K562 (cell line): ENCODE measurements around the gene RASGRP4. TPM values are rescaled to one million over a fixed set of nuclear protein-coding genes. Genes with fewer than 3 reads are reported as not detected.

Experiments
- ATAC-seq: fragments of 200-7000 bp; cut with Tn5 transposase; 3 replicates; pipeline ENCODE4 v1.9.1; 2020; ENCODE audit warnings: moderate library complexity
- BruUV-seq: library from RNA; stranded (reverse); fragments of 400-500 nt; replicated peaks from 2 replicates; lab custom pipeline; 2021; lab: Mats Ljungman, UMichigan
- CTCF ChIA-PET: fragments of 300-600 bp; formaldehyde crosslinking; extraction: SDS; loops from one replicate; lab custom pipeline; 2021; ENCODE audit warnings: low intra/inter-chr PET ratio; lab: Yijun Ruan, JAX
- POLR2A ChIA-PET: fragments of 300-600, 350-650 bp; sonication (Branson Sonifier 250); formaldehyde crosslinking; extraction: SDS; loops from one replicate; lab custom pipeline; 2021; ENCODE audit warnings: antibody characterized with exemption, inconsistent platforms; lab: Yijun Ruan, JAX
- DNase-seq, 4 experiments: peaks; one replicate each; pipeline versions ENCODE4 v3.0.0 to v3.0.0-alpha.2; 2011 to 2018; ENCODE audit warnings: low spot score in 3 of 4, mixed read lengths in 3 of 4; ENCODE audit errors: extremely low read depth in 1 of 4
- FAIRE-seq: peaks from 2 replicates; lab custom pipeline; 2011; peaks lifted over from hg19 to GRCh38; lab: Jason Lieb, UNC
- H2AFZ ChIP-seq: 2 replicates; pipeline ENCODE4 v1.6.0; 2011; ENCODE audit warnings: low read depth, low read length, control low read depth, inconsistent platforms
- H3K27ac ChIP-seq: fragments of 200-600 bp; 3 replicates; pipeline ENCODE4 v1.8.0; 2011; ENCODE audit warnings: low read depth, mild to moderate bottlenecking, control low read depth, inconsistent platforms, low read length, moderate library complexity, mixed read lengths; ENCODE audit errors: extremely low read depth
- H3K27me3 ChIP-seq, 2 experiments: fragments of 300-600 bp in 1 of 2; 2 replicates in 1 of 2; 3 replicates in 1 of 2; pipeline versions ENCODE4 v1.6.0 to v1.8.0; 2011; ENCODE audit warnings: inconsistent platforms in 2 of 2, low read length in 2 of 2, mild to moderate bottlenecking in 1 of 2, mixed read lengths in 1 of 2, moderate library complexity in 1 of 2; ENCODE audit not compliant: control insufficient read depth in 2 of 2, insufficient read depth in 2 of 2
- H3K36me3 ChIP-seq: fragments of 300-600 bp; 3 replicates; pipeline ENCODE4 v1.8.0; 2011; ENCODE audit warnings: mild to moderate bottlenecking, low read length, inconsistent platforms; ENCODE audit not compliant: control insufficient read depth, insufficient read depth
- H3K4me1 ChIP-seq, 2 experiments: fragments of 200-600 bp in 1 of 2; replicated peaks in 1 of 2; 2 replicates in 1 of 2; 3 replicates in 1 of 2; pipeline versions ENCODE4 v1.5.1 to v1.8.0; 2011; ENCODE audit warnings: inconsistent platforms in 2 of 2, low read length in 2 of 2, mild to moderate bottlenecking in 1 of 2, mixed read lengths in 1 of 2, moderate library complexity in 1 of 2; ENCODE audit not compliant: control insufficient read depth in 2 of 2, insufficient read depth in 2 of 2
- H3K4me2 ChIP-seq: 2 replicates; pipeline ENCODE4 v1.6.1; 2011; ENCODE audit warnings: low read length, control low read depth, inconsistent platforms, mixed read lengths; ENCODE audit not compliant: insufficient read depth
- H3K4me3 ChIP-seq: fragments of 200-600 bp; sonication (generic), shearing (Covaris generic); 2 replicates; pipeline ENCODE4 v1.5.1; 2016; ENCODE audit warnings: control low read depth, inconsistent platforms
- H3K79me2 ChIP-seq: fragments of 200-600 bp; 3 replicates; pipeline ENCODE4 v1.8.0; 2011; ENCODE audit warnings: low read length, inconsistent platforms; ENCODE audit not compliant: control insufficient read depth, insufficient read depth
- H3K9ac ChIP-seq, 2 experiments: 2 replicates each; pipeline versions ENCODE4 v1.6.0 to v1.6.1; 2011; ENCODE audit warnings: low read depth in 2 of 2, low read length in 2 of 2, control low read depth in 1 of 2, inconsistent platforms in 1 of 2, mild to moderate bottlenecking in 1 of 2, mixed read lengths in 1 of 2; ENCODE audit not compliant: insufficient read depth in 1 of 2
- H3K9me1 ChIP-seq: one replicate; pipeline ENCODE4 v1.6.0; 2011; ENCODE audit warnings: inconsistent platforms, mild to moderate bottlenecking, low read length, moderate library complexity; ENCODE audit not compliant: control insufficient read depth, insufficient read depth
- H3K9me3 ChIP-seq: replicated peaks from 2 replicates; pipeline ENCODE4 v1.5.1; 2011; ENCODE audit warnings: low read depth, low read length, inconsistent platforms; ENCODE audit not compliant: control insufficient read depth, insufficient read depth
- H4K20me1 ChIP-seq: replicated peaks from 2 replicates; pipeline ENCODE4 v1.6.1; 2011; ENCODE audit warnings: low read length, inconsistent platforms, mixed read lengths; ENCODE audit not compliant: control insufficient read depth, insufficient read depth
- CBFA2T2 ChIP-seq: fragments of 450-650 bp; conservative IDR thresholded peaks from 2 replicates; pipeline ENCODE4 v1.6.1; 2017; ENCODE audit warnings: mild to moderate bottlenecking
- CC2D1A ChIP-seq: fragments of 450-650 bp; IDR thresholded peaks from 2 replicates; pipeline ENCODE4 v1.6.1; 2017; ENCODE audit warnings: mild to moderate bottlenecking
- CHD2 ChIP-seq: IDR thresholded peaks from 2 replicates; pipeline ENCODE4 v1.6.1; 2011; ENCODE audit warnings: low read depth, low read length
- CREM ChIP-seq: IDR thresholded peaks from 2 replicates; pipeline ENCODE4 v1.6.1; 2014; ENCODE audit warnings: antibody characterized with exemption, low read depth
- ETV6 ChIP-seq, 3 experiments: fragments of 150-350 bp in 1 of 3; sonication (generic) in 1 of 3; formaldehyde crosslinking in 1 of 3; IDR thresholded peaks; 2 replicates each; pipeline versions ENCODE4 v1.6.1 to v1.8.0; 2014 to 2022; ENCODE audit warnings: borderline replicate concordance in 2 of 3, low read depth in 2 of 3, antibody characterized with exemption in 1 of 3, low read length in 1 of 3, mild to moderate bottlenecking in 1 of 3, missing genetic modification reagents in 1 of 3
- HDAC2 ChIP-seq: fragments of 450-650 bp; IDR thresholded peaks from 2 replicates; pipeline ENCODE4 v1.6.1; 2016; ENCODE audit warnings: mild to moderate bottlenecking
- LEF1 ChIP-seq: fragments of 450-650 bp; IDR thresholded peaks from 2 replicates; pipeline ENCODE4 v1.6.1; 2016; ENCODE audit warnings: mild to moderate bottlenecking
- MAZ ChIP-seq, 2 experiments: fragments of 450-650 bp in 1 of 2; sonication (generic) in 1 of 2; formaldehyde crosslinking; IDR thresholded peaks in 1 of 2; conservative IDR thresholded peaks in 1 of 2; 2 replicates each; pipeline versions ENCODE4 v1.4.0 to v1.5.0; 2020; ENCODE audit warnings: mild to moderate bottlenecking in 1 of 2, missing genetic modification reagents in 1 of 2
- MCM3 ChIP-seq: fragments of 450-650 bp; IDR thresholded peaks from 2 replicates; pipeline ENCODE4 v1.6.1; 2016
- NR2C2 ChIP-seq, 2 experiments: fragments of 200-800 bp in 1 of 2; sonication (Bioruptor generic) in 1 of 2; sonication (generic) in 1 of 2; formaldehyde crosslinking in 1 of 2; IDR thresholded peaks; 2 replicates each; pipeline versions ENCODE4 v1.6.1 to v1.8.0; 2016 to 2022; ENCODE audit warnings: mild to moderate bottlenecking in 1 of 2, missing compliant biosample characterization in 1 of 2, missing genetic modification characterization in 1 of 2, missing genetic modification reagents in 1 of 2
- POLR2G ChIP-seq: fragments of 200-400 bp; formaldehyde crosslinking; IDR thresholded peaks from 2 replicates; pipeline ENCODE4 v1.6.1; 2017; ENCODE audit warnings: low read depth, mild to moderate bottlenecking, antibody characterized with exemption, low read length, moderate library complexity
- WGBS: fragments of 100-300 bp; shearing (Covaris generic); methylation state at CpG from one replicate; pipeline ENCODE4 v1.1.6; 2016; ENCODE audit warnings: low coverage, mixed read lengths; ENCODE audit not compliant: insufficient coverage; ENCODE audit errors: missing lambda C conversion rate; 5-methylcytosine and 5-hydroxymethylcytosine counted together
- in situ Hi-C: fragments of 300-500 bp; cut with MboI; formaldehyde crosslinking; loops from 4 replicates; pipeline ENCODE4 v1.15.0; 2018; ENCODE audit warnings: inconsistent platforms, mixed read lengths
- intact Hi-C: fragments of 100-400 bp; cut with micrococcal nuclease; formaldehyde crosslinking; loops from 2 replicates; pipeline ENCODE4 v1.14.2; 2022
- polyA plus RNA-seq, 8 experiments: library from polyadenylated mRNA; depleted of rRNA in 4 of 8; stranded (reverse) in 5 of 8; unstranded in 3 of 8; fragments of >200 nt; fragmentation: Nextera tagmentation in 2 of 8; fragmentation: Illumina TruSeq in 1 of 8; extraction: Ambion mirVana in 2 of 8; extraction: Trizol in 1 of 8; gene quantifications; 2 replicates each; pipeline versions ENCODE4 v1.2.1 to v1.2.3, GENCODE V29; 2011 to 2014; ENCODE audit warnings: inconsistent platforms in 1 of 8, missing spikeins in 1 of 8
- total RNA-seq, 7 experiments: library from RNA; depleted of rRNA in 6 of 7; stranded (reverse); fragments of >200 nt in 6 of 7; fragmentation: Illumina TruSeq in 2 of 7; extraction: Trizol in 2 of 7; gene quantifications; 2 replicates each; pipeline versions ENCODE4 v1.2.1 to v1.2.3, GENCODE V29; 2011 to 2021; ENCODE audit warnings: low replicate concordance in 1 of 7
- TF ChIP-seq, protein P1 (sequence below): fragments of 450-650 bp; conservative IDR thresholded peaks from 2 replicates; pipeline ENCODE4 v1.6.1; 2016; ENCODE audit warnings: missing genetic modification characterization, low read depth, mild to moderate bottlenecking, control low read depth, missing compliant biosample characterization
- TF ChIP-seq, protein P2 (sequence below): fragments of 450-650 bp; formaldehyde crosslinking; conservative IDR thresholded peaks from 2 replicates; pipeline ENCODE4 v1.4.0; 2022; ENCODE audit warnings: mild to moderate bottlenecking, missing genetic modification characterization
- TF ChIP-seq, protein P3 (sequence below): fragments of 250-450 bp; sonication (Bioruptor Pico); IDR thresholded peaks from 2 replicates; pipeline ENCODE4 v1.4.0; 2020; ENCODE audit warnings: mild to moderate bottlenecking

RASGRP4 gene
- total and polyA plus RNA-seq, 9 of the 15 experiments (the other 6 are each of a cell fraction or from before 2014, with no cell fraction given) = 0.39 to 4.6 (median 3.8) TPM

DNA sequence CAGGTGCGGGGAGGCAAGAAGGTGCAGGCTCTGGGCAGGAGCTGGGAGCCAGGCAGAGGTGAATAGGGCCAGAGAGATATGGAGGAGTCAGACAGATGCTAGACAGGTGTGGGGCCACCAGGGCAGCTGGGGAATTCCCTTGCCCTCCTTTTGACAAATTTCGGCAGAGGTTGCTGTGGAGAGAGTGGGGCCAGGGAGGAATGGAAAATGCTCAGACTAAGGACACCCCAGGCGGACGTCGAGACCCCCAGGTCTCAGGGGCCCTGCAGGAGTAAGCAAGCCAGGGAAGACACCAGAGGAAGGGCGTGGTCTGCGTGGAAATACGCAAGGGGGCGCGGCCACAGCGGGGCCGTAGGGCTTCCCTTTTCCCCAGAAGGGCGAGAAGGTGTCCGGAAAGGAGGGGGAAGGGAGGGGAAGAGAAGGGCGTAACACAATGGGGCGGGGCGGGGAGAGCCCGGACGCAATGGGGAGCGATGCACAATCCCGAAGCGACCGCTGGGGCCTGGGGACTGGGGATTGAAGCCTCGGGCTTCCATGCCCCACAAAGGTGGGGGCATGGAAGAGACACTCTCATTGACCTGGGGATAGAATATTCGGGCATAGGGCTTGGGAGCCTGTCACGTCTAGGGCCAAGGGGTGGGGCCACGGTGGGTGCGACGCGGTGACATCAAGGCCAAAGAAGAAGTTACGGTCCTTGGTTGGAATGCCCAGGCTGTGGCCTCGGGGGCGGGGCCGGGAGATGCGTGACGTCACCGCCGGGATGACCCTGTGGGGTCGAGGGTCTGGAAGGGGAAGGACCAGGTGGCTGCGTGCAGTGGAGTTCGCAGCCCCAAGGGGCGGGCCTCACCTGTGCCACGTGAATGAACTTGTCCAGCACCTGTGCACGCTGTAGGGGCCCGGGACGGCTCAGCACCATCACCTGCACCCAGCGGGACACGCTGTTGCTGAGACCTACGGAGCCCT is 8.2 kb downstream of the RASGRP4 start:
- Histone ChIP-seq H3K4me2 (peak overlapping the region; percentile 69), H2AFZ (peak overlapping the region; percentile 82), H3K36me3 (no peaks in the 10 kb centered on the region), H3K9ac (peak overlapping the region; percentile 32 to 87; a peak in 3 of 4 replicates), H4K20me1 (no peaks in the 10 kb centered on the region), H3K27ac (peak overlapping the region; percentile 36; the same call in 2 of the 3 replicates), H3K9me3 (no peaks in the 10 kb centered on the region), H3K9me1 (no peaks in the 10 kb centered on the region), H3K79me2 (no peaks in the 10 kb centered on the region), H3K27me3 (no peaks in the 10 kb centered on the region), H3K4me1 (peaks cover 31 to 52% of the 10 kb centered on the region in 2 experiments), H3K4me3 (peak overlapping the region; percentile 37)
- ChIA-PET POLR2A (interaction anchor here (0.6 kb wide), 1 partner anchor 13 kb away, joined by 3 read pairs; no protein-coding TSS in a partner anchor), CTCF (no interaction called here)
- no TSS peak for BruUV-seq
- intact Hi-C loops (no loop called here), in situ Hi-C loops (no loop called here)
- peak; percentile 86 to 93 (median 92) for DNase-seq
- peak; percentile 76 for FAIRE-seq
- 10% methylated on average over 36 of the region's 49 CpGs for WGBS
- ATAC-seq = peak; percentile 89
- TF ChIP-seq HDAC2 = peak; percentile 67; the same call in 1 of the 2 replicates
- 0 out of 2 replicates have a peak, but pooled peaks have one; percentile 53 for TF ChIP-seq POLR2G
- TF ChIP-seq NR2C2 (CRISPR knock-in tag; IDR thresholded peaks at IDR 0.05) = no peak
- peak; percentile 57; the same call in 1 of the 2 replicates for TF ChIP-seq NR2C2 (tag; IDR thresholded peaks at IDR 0.05)
- TF ChIP-seq MCM3 = no peak
- TF ChIP-seq, protein P1, sequence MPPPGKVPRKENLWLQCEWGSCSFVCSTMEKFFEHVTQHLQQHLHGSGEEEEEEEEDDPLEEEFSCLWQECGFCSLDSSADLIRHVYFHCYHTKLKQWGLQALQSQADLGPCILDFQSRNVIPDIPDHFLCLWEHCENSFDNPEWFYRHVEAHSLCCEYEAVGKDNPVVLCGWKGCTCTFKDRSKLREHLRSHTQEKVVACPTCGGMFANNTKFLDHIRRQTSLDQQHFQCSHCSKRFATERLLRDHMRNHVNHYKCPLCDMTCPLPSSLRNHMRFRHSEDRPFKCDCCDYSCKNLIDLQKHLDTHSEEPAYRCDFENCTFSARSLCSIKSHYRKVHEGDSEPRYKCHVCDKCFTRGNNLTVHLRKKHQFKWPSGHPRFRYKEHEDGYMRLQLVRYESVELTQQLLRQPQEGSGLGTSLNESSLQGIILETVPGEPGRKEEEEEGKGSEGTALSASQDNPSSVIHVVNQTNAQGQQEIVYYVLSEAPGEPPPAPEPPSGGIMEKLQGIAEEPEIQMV (tag) = peak; percentile 96
- peak in 1 of 2 experiments; percentile 72; a peak in 2 of 4 replicates for TF ChIP-seq ETV6 (IDR thresholded peaks at IDR 0.05; ENCODE audit: borderline replicate concordance in 1 of 2, low read depth in 2 of 2, low read length in 1 of 2)
- TF ChIP-seq ETV6 (CRISPR knock-in tag; IDR thresholded peaks at IDR 0.05; ENCODE audit: borderline replicate concordance) = no peak
- no peak for TF ChIP-seq CBFA2T2
- peak; percentile 93 for TF ChIP-seq CC2D1A
- TF ChIP-seq, protein P2, sequence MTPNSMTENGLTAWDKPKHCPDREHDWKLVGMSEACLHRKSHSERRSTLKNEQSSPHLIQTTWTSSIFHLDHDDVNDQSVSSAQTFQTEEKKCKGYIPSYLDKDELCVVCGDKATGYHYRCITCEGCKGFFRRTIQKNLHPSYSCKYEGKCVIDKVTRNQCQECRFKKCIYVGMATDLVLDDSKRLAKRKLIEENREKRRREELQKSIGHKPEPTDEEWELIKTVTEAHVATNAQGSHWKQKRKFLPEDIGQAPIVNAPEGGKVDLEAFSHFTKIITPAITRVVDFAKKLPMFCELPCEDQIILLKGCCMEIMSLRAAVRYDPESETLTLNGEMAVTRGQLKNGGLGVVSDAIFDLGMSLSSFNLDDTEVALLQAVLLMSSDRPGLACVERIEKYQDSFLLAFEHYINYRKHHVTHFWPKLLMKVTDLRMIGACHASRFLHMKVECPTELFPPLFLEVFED (CRISPR knock-in tag) = no peak
- peak; percentile 42; the same call in 1 of the 2 replicates for TF ChIP-seq LEF1
- peak; percentile 82 for TF ChIP-seq CREM
- TF ChIP-seq, protein P3, sequence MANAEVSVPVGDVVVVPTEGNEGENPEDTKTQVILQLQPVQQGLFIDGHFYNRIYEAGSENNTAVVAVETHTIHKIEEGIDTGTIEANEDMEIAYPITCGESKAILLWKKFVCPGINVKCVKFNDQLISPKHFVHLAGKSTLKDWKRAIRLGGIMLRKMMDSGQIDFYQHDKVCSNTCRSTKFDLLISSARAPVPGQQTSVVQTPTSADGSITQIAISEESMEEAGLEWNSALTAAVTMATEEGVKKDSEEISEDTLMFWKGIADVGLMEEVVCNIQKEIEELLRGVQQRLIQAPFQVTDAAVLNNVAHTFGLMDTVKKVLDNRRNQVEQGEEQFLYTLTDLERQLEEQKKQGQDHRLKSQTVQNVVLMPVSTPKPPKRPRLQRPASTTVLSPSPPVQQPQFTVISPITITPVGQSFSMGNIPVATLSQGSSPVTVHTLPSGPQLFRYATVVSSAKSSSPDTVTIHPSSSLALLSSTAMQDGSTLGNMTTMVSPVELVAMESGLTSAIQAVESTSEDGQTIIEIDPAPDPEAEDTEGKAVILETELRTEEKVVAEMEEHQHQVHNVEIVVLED (CRISPR knock-in tag) = peak; percentile 57
- peak; percentile 15; the same call in 1 of the 2 replicates for TF ChIP-seq CHD2
- TF ChIP-seq MAZ (CRISPR knock-in tag; conservative IDR thresholded peaks at IDR 0.05 in 1 of 2, IDR thresholded peaks at IDR 0.05 in 1 of 2) = peak; percentile 69 to 92
